GM23248 (cell line): ENCODE measurements around the gene ADK.

Source experiments
- EZH2 ChIP-seq: fragments of 200-600 bp; sonication (generic); IDR thresholded peaks from 2 replicates; pipeline ENCODE4 v1.6.1; 2018; ENCODE audit warnings: antibody characterized with exemption, mild to moderate bottlenecking; ENCODE audit not compliant: insufficient read depth, poor library complexity, severe bottlenecking
- EZH2phosphoT487 ChIP-seq: fragments of 200-600 bp; sonication (generic); IDR thresholded peaks from 2 replicates; pipeline ENCODE4 v1.6.1; 2018; ENCODE audit warnings: antibody characterized with exemption, moderate library complexity, mild to moderate bottlenecking, low read depth; ENCODE audit not compliant: insufficient read depth

DNA sequence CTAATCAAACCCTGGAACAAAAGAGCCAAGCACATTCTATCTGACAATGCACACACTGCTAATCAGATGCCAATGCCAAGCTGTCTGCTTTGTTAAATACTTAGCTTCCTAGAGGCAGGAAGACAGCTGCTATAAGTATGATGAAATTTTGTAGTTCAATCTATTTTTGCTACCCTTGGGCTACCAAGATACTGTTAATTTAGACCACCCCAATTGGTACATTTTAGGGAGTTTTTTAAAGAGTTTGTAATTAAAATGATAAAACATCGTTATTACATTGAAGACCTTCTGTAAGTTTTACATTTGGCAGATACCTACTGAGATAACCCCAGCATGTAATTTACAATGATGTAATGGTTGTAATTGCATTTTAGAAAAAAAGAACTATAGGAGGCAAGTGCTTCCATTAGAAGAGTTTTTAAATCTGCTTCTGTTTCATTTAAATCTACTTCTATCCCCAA lies 268.5 kb downstream of the ADK start:
- TF ChIP-seq EZH2phosphoT487 (no peak), EZH2 (no peak)
